ENCODE data around the gene SLC38A2.

SLC38A2 gene

GRCh38 chr12:46395388-46395787 is 22.8 kb upstream of the SLC38A2 start:
- DNase-seq (ENCODE audit: low read depth, low spot score), result no peak

GRCh38 chr12:46391630-46392029 is 19.1 kb upstream of the SLC38A2 start:
- DNase-seq (ENCODE audit: low read depth, low spot score), result no peak

- no peak for DNase-seq (ENCODE audit: low read depth, low spot score)
Observed at GRCh38 chr12:46390881-46391280, 18.3 kb upstream of the SLC38A2 start.

GRCh38 chr12:46390304-46390703 is 17.7 kb upstream of the SLC38A2 start:
- DNase-seq (ENCODE audit: low read depth, low spot score), result no peak

- DNase-seq (ENCODE audit: low read depth, low spot score), result peak; percentile 84
Observed at GRCh38 chr12:46389031-46389616, 16.6 kb upstream of the SLC38A2 start.

GRCh38 chr12:46388427-46389021 is 16.0 kb upstream of the SLC38A2 start:
- DNase-seq (ENCODE audit: low read depth, low spot score), result no peak

- DNase-seq (ENCODE audit: low read depth, low spot score), result no peak
Observed at GRCh38 chr12:46387670-46388069, 15.1 kb upstream of the SLC38A2 start.

- DNase-seq (ENCODE audit: low read depth, low spot score), result peak; percentile 70
Observed at GRCh38 chr12:46386877-46387629, 14.5 kb upstream of the SLC38A2 start.

- peak; percentile 91 for DNase-seq (ENCODE audit: low read depth, low spot score)
Observed at GRCh38 chr12:46386360-46386867, 13.8 kb upstream of the SLC38A2 start.

GRCh38 chr12:46385438-46385837 is 12.9 kb upstream of the SLC38A2 start:
- no peak for DNase-seq (ENCODE audit: low read depth, low spot score)

- no peak for DNase-seq (ENCODE audit: low read depth, low spot score)
Observed at GRCh38 chr12:46384451-46385309, 12.1 kb upstream of the SLC38A2 start.

GRCh38 chr12:46383654-46384450 is 11.3 kb upstream of the SLC38A2 start:
- peak; percentile 94 for DNase-seq (ENCODE audit: low read depth, low spot score)

GRCh38 chr12:46382964-46383653 is 10.5 kb upstream of the SLC38A2 start:
- peak; percentile 99 for DNase-seq (ENCODE audit: low read depth, low spot score)

- DNase-seq (ENCODE audit: low read depth, low spot score), result no peak
Observed at GRCh38 chr12:46382408-46382963, 9.9 kb upstream of the SLC38A2 start.

- no peak for DNase-seq (ENCODE audit: low read depth, low spot score)
Observed at GRCh38 chr12:46380881-46381280, 8.3 kb upstream of the SLC38A2 start.

- DNase-seq (ENCODE audit: low read depth, low spot score), result no peak
Observed at GRCh38 chr12:46380022-46380796, 7.6 kb upstream of the SLC38A2 start.

GRCh38 chr12:46379352-46379751 is 6.8 kb upstream of the SLC38A2 start:
- DNase-seq (ENCODE audit: low read depth, low spot score), result no peak

- DNase-seq (ENCODE audit: low read depth, low spot score), result no peak
Observed at GRCh38 chr12:46378530-46378929, 6.0 kb upstream of the SLC38A2 start.

GRCh38 chr12:46377678-46378077 is 5.1 kb upstream of the SLC38A2 start:
- no peak for DNase-seq (ENCODE audit: low read depth, low spot score)
